Sigmoid colon (tissue), 3 donors: ENCODE data around the gene CMKLR1.

ENCODE experiments used
- CTCF ChIP-seq, 4 experiments: fragments of 450-650 bp in 3 of 4; fragments of 200-600 bp in 1 of 4; IDR thresholded peaks; one replicate each; pipeline ENCODE4 v1.5.1; 2016 to 2019; ENCODE audit warnings: antibody characterized with exemption in 4 of 4, mild to moderate bottlenecking in 3 of 4, moderate library complexity in 2 of 4
- POLR2A ChIP-seq, 2 donors: fragments of 450-650 bp; IDR thresholded peaks; one replicate each; pipeline ENCODE4 v1.6.1; 2016; ENCODE audit warnings: antibody characterized with exemption in 2 of 2, mild to moderate bottlenecking in 2 of 2, moderate library complexity in 2 of 2

- TF ChIP-seq POLR2A (IDR thresholded peaks at IDR 0.05) (no peak), CTCF (IDR thresholded peaks at IDR 0.05) (no peak)
These were observed 2.2 kb upstream of the CMKLR1 start for GRCh38 chr12:108341356-108341755.
